Endothelial cell of umbilical vein (primary cell): ENCODE results near the gene LDB3.

Source experiments
- EZH2 ChIP-seq: IDR thresholded peaks from 2 replicates; pipeline ENCODE4 v1.6.1; 2012; ENCODE audit warnings: borderline replicate concordance, low read depth, mild to moderate bottlenecking, moderate library complexity, low read length, inconsistent platforms; ENCODE audit not compliant: severe bottlenecking
- FOS ChIP-seq: IDR thresholded peaks from 2 replicates; pipeline ENCODE4 v1.6.1; 2011; ENCODE audit warnings: mild to moderate bottlenecking, low read length, moderate library complexity, borderline replicate concordance; ENCODE audit not compliant: insufficient read depth
- GATA2 ChIP-seq: IDR thresholded peaks from 2 replicates; pipeline ENCODE4 v1.7.0; 2011; ENCODE audit warnings: low read depth, mild to moderate bottlenecking, moderate library complexity, mixed read lengths, low read length; ENCODE audit not compliant: insufficient read length, insufficient read depth
- JUN ChIP-seq: IDR thresholded peaks from 2 replicates; pipeline ENCODE4 v1.6.1; 2011; ENCODE audit warnings: borderline replicate concordance, low read depth; ENCODE audit not compliant: insufficient read length, insufficient read depth
- POLR2A ChIP-seq: IDR thresholded peaks from 2 replicates; pipeline ENCODE4 v1.6.1; 2012; ENCODE audit warnings: low read depth, mild to moderate bottlenecking, control low read depth, low read length
- POLR2AphosphoS5 ChIP-seq: IDR thresholded peaks from 2 replicates; pipeline ENCODE4 v1.6.1; 2012; ENCODE audit warnings: low read depth, mild to moderate bottlenecking, control low read depth, low read length, moderate library complexity; ENCODE audit not compliant: insufficient read depth
- TF ChIP-seq, protein P1 (sequence below), 2 donors: IDR thresholded peaks; 1 replicate in 1 of 2; 2 replicates in 1 of 2; pipeline ENCODE4 v1.5.1; 2011; ENCODE audit warnings: low read length in 2 of 2, mild to moderate bottlenecking in 2 of 2, moderate library complexity in 2 of 2, control low read depth in 1 of 2, inconsistent platforms in 1 of 2, low read depth in 1 of 2; ENCODE audit not compliant: insufficient read depth in 1 of 2; ENCODE audit errors: extremely low read depth in 1 of 2
- TF ChIP-seq, protein P2 (sequence below): IDR thresholded peaks from 2 replicates; pipeline ENCODE4 v1.6.1; 2011; ENCODE audit not compliant: insufficient read depth, insufficient read length

DNA sequence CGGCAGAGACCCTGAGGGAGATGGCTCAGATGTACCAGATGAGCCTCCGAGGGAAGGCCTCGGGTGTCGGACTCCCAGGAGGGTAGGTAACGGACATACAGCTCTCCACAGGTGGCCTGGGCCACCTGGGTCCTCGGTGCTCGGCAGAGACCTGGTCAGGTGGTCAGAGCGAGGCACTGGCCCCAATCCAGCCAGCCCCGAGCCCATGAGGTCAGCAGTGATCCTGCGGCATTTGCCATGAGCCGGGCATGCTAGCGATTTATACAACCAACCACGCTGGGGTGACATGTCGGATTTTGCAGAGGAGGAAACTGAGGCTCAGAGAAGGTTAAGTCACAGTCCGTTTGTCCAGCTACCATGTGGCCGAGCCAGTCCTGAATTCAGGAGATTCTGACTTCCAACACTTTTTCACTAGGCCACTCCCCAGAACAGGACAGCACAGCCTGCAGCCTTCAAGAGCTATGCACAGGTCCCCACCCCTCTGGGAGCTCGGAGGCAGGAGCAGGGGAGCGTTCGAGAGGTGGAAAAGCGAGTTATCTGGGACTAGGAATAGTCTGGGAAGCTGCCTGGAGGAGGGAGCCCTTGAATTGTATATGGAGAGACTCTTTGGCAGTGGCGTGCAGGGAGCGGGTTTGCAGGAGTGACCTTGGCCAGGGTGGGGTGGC lies 13.5 kb downstream of the LDB3 start:
- TF ChIP-seq POLR2AphosphoS5, result no peak
- no peak for TF ChIP-seq EZH2
- TF ChIP-seq, protein P1, sequence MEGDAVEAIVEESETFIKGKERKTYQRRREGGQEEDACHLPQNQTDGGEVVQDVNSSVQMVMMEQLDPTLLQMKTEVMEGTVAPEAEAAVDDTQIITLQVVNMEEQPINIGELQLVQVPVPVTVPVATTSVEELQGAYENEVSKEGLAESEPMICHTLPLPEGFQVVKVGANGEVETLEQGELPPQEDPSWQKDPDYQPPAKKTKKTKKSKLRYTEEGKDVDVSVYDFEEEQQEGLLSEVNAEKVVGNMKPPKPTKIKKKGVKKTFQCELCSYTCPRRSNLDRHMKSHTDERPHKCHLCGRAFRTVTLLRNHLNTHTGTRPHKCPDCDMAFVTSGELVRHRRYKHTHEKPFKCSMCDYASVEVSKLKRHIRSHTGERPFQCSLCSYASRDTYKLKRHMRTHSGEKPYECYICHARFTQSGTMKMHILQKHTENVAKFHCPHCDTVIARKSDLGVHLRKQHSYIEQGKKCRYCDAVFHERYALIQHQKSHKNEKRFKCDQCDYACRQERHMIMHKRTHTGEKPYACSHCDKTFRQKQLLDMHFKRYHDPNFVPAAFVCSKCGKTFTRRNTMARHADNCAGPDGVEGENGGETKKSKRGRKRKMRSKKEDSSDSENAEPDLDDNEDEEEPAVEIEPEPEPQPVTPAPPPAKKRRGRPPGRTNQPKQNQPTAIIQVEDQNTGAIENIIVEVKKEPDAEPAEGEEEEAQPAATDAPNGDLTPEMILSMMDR (IDR thresholded peaks at IDR 0.05; ENCODE audit: extremely low read depth in 1 of 2, insufficient read depth in 1 of 2, low read depth in 1 of 2, low read length in 2 of 2), result no peak
- no peak for TF ChIP-seq POLR2A
- TF ChIP-seq GATA2, result no peak
- TF ChIP-seq FOS, result no peak
- no peak for TF ChIP-seq JUN
- TF ChIP-seq, protein P2, sequence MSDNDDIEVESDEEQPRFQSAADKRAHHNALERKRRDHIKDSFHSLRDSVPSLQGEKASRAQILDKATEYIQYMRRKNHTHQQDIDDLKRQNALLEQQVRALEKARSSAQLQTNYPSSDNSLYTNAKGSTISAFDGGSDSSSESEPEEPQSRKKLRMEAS, result no peak
